ENCODE measurements around the gene KICS2.

- TF ChIP-seq CTCF (IDR thresholded peaks at IDR 0.05 in 8 of 11, conservative IDR thresholded peaks at IDR 0.05 in 3 of 11), result no peak
- no peak for TF ChIP-seq POLR2A (IDR thresholded peaks at IDR 0.05)
- TF ChIP-seq POLR2AphosphoS5 (IDR thresholded peaks at IDR 0.05), result no peak
These were observed 3.5 kb upstream of the KICS2 start for GRCh38 chr12:64225626-64226025.

All from spleen (tissue), 7 donors.